IPS-15b (cell line): Measurements from ENCODE around the gene TMEM156.

Experiments
- H3K27me3 ChIP-seq: one replicate; pipeline ENCODE4 v1.6.1; 2013; ENCODE audit warnings: low read length; ENCODE audit not compliant: control insufficient read depth, insufficient read depth
- H3K36me3 ChIP-seq: one replicate; pipeline ENCODE4 v1.6.1; 2013; ENCODE audit warnings: low read length; ENCODE audit not compliant: control insufficient read depth, insufficient read depth
- H3K4me1 ChIP-seq: one replicate; pipeline ENCODE4 v1.6.1; 2013; ENCODE audit warnings: mild to moderate bottlenecking, low read length; ENCODE audit not compliant: control insufficient read depth, insufficient read depth
- H3K4me3 ChIP-seq: one replicate; pipeline ENCODE4 v1.5.1; 2013; ENCODE audit warnings: low read depth, low read length
- H3K9ac ChIP-seq: one replicate; pipeline ENCODE4 v1.6.1; 2013; ENCODE audit warnings: low read depth, mild to moderate bottlenecking, low read length
- H3K9me3 ChIP-seq: one replicate; pipeline ENCODE4 v1.6.1; 2013; ENCODE audit warnings: mild to moderate bottlenecking, low read length; ENCODE audit not compliant: control insufficient read depth, insufficient read depth

TMEM156 gene

GRCh38 chr4:38928974-38929373 is 103.2 kb downstream of the TMEM156 start:
- no peaks in the 10 kb centered on the region for H3K27me3 ChIP-seq
- no peak overlapping the region for H3K4me3 ChIP-seq
- no peak overlapping the region for H3K9ac ChIP-seq
- no peaks in the 10 kb centered on the region for H3K4me1 ChIP-seq
- no peaks in the 10 kb centered on the region for H3K9me3 ChIP-seq
- no peaks in the 10 kb centered on the region for H3K36me3 ChIP-seq

GRCh38 chr4:38928568-38928967 is 103.6 kb downstream of the TMEM156 start:
- Histone ChIP-seq H3K36me3 (no peaks in the 10 kb centered on the region), H3K4me1 (no peaks in the 10 kb centered on the region), H3K9ac (no peak overlapping the region), H3K4me3 (no peak overlapping the region), H3K27me3 (no peaks in the 10 kb centered on the region), H3K9me3 (no peaks in the 10 kb centered on the region)

DNA sequence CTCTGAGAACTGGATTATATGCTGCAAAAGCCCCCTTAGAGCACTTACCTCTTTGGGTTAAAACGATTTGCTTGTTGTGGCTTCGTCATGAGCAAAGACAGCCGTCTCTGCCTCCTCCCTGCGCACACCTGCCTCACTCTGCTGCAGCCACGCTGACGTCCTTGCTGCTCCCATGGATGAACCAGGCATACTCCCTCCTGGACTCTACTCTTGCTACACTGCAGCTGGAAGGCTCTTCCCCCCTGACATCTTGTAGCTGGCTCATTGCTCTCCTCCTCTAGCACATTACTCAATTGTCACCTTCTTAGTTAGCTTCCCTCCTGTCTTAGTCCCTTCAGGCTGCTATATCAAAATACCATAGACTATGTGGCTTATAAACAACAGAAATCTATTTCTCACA is 105.3 kb downstream of the TMEM156 start:
- H3K9ac ChIP-seq, result no peak overlapping the region
- H3K4me3 ChIP-seq, result no peak overlapping the region
- H3K27me3 ChIP-seq, result no peaks in the 10 kb centered on the region
- H3K4me1 ChIP-seq, result no peaks in the 10 kb centered on the region
- no peaks in the 10 kb centered on the region for H3K36me3 ChIP-seq
- H3K9me3 ChIP-seq, result no peaks in the 10 kb centered on the region

GRCh38 chr4:38925492-38926413 is 106.5 kb downstream of the TMEM156 start:
- Histone ChIP-seq H3K27me3 (no peaks in the 10 kb centered on the region), H3K9me3 (no peaks in the 10 kb centered on the region), H3K4me3 (no peak overlapping the region), H3K9ac (no peak overlapping the region), H3K36me3 (no peaks in the 10 kb centered on the region), H3K4me1 (no peaks in the 10 kb centered on the region)

- Histone ChIP-seq H3K36me3 (no peaks in the 10 kb centered on the region), H3K9me3 (no peaks in the 10 kb centered on the region), H3K9ac (no peak overlapping the region), H3K4me1 (no peaks in the 10 kb centered on the region), H3K4me3 (no peak overlapping the region), H3K27me3 (no peaks in the 10 kb centered on the region)
Observed at GRCh38 chr4:38924353-38924752, 107.9 kb downstream of the TMEM156 start.

GRCh38 chr4:38923746-38924145 is 108.5 kb downstream of the TMEM156 start:
- no peaks in the 10 kb centered on the region for H3K9me3 ChIP-seq
- H3K36me3 ChIP-seq, result no peaks in the 10 kb centered on the region
- H3K4me3 ChIP-seq, result no peak overlapping the region
- H3K27me3 ChIP-seq, result no peaks in the 10 kb centered on the region
- H3K9ac ChIP-seq, result no peak overlapping the region
- H3K4me1 ChIP-seq, result no peaks in the 10 kb centered on the region

DNA sequence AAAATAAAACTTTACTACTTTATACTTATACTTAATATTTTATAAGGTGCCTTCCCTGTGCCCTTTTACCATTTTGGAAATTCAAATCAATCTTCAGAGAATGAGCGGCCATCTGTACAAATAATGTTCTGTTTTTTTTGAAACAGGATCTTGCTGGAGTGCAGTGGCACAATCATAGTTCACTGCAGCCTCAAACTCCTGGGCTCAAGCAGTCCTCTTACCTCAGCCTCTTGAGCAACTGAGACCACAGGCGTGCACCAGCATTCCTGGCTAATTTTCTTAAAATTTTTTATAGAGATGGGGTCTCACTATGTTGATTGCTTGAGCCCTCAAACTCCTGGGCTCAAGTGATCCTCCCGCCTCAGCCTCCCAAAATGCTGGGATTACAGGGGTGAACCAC is 111.1 kb downstream of the TMEM156 start:
- no peak overlapping the region for H3K9ac ChIP-seq
- no peak overlapping the region for H3K4me3 ChIP-seq
- H3K27me3 ChIP-seq, result no peaks in the 10 kb centered on the region
- H3K36me3 ChIP-seq, result no peaks in the 10 kb centered on the region
- no peaks in the 10 kb centered on the region for H3K9me3 ChIP-seq
- no peaks in the 10 kb centered on the region for H3K4me1 ChIP-seq

DNA sequence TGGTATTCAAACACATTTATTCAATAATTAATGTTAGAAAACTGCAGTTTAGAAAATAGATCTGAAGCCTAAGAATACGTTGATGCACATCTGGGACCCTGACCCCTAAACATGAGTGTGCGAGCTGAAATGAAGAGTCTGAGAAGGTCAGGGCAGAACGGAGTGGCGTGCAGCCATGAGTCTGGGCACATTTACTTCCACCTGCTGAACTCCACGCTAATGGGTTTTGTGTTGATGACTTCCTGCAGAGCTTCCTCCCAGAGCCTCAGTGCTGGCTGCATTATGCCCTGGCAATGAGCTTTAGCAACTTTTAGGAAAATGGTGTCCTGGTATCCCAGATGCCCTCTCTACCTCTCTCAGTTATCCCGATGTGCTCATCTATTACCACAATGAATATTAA is 111.5 kb downstream of the TMEM156 start:
- H3K27me3 ChIP-seq, result no peaks in the 10 kb centered on the region
- H3K9ac ChIP-seq, result no peak overlapping the region

DNA sequence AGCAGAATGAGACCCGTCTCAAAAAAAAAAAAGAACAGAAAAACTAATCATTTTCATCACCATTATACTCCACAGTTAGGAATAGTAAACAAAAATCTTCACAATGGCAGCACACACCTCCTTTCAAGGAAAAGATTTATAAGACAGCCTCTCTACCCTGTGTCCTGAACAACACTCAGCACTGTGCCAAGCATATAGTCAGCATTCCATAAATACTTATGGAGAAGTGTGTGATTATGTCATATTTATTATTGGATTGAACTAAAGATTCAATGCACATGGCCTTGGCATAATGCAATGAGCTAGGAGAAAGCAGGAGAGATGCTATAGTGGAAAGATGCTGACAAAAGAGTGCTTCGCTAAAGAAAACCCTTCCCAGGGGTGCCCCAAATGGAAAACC is 112.0 kb downstream of the TMEM156 start:
- no peak overlapping the region for H3K4me3 ChIP-seq
- no peaks in the 10 kb centered on the region for H3K36me3 ChIP-seq
- no peaks in the 10 kb centered on the region for H3K9me3 ChIP-seq
- no peak overlapping the region for H3K9ac ChIP-seq
- H3K27me3 ChIP-seq, result no peaks in the 10 kb centered on the region
- H3K4me1 ChIP-seq, result no peaks in the 10 kb centered on the region

More for the DNA sequence above, 111.5 kb downstream of the TMEM156 start:
- Histone ChIP-seq H3K36me3 (no peaks in the 10 kb centered on the region), H3K4me3 (no peak overlapping the region), H3K9me3 (no peaks in the 10 kb centered on the region), H3K4me1 (no peaks in the 10 kb centered on the region)

- Histone ChIP-seq H3K27me3 (no peaks in the 10 kb centered on the region), H3K9ac (no peak overlapping the region), H3K9me3 (no peaks in the 10 kb centered on the region), H3K36me3 (no peaks in the 10 kb centered on the region), H3K4me1 (no peaks in the 10 kb centered on the region), H3K4me3 (no peak overlapping the region)
Observed at GRCh38 chr4:38919494-38919893, 112.7 kb downstream of the TMEM156 start.

- no peaks in the 10 kb centered on the region for H3K9me3 ChIP-seq
- H3K36me3 ChIP-seq, result no peaks in the 10 kb centered on the region
- no peak overlapping the region for H3K4me3 ChIP-seq
- no peak overlapping the region for H3K9ac ChIP-seq
- H3K27me3 ChIP-seq, result no peaks in the 10 kb centered on the region
- H3K4me1 ChIP-seq, result no peaks in the 10 kb centered on the region
Observed at GRCh38 chr4:38917481-38918025, 114.7 kb downstream of the TMEM156 start.
